ENCODE results near the gene ALPI.
A peak's percentile ranks its signal among the peaks of the same experiment; 100 is the strongest.
"Not testable (repeated sequence)": the region's sequence is repeated elsewhere in the genome, so short reads cannot be mapped to it uniquely, and the experiment has no call there.

ALPI gene

GRCh38 chr2:232441922-232442321 lies 14.0 kb upstream of the ALPI start:
- not testable (repeated sequence) for DNase-seq (ENCODE audit: low read depth in 2 of 2)

DNA sequence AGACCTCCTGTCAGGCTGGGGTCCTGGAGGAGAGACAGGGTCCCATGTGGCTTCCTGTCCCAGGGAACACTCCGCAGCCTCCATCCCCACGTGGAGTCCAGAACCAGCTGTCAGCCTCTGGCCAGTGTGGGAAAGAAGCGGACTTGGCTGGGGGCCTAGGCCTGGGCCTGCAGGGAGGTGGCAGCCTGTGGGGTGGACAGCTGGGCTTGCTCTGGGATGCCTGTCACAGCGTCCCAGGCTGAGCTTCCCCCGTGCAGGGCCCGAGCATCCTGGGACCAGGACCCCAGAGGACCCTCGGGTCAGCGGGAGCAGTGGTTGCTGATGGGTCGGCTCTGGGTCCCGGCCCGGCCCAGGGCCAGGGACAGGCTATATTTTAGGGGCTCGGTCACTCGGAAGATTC lies 13.5 kb upstream of the ALPI start:
- DNase-seq (ENCODE audit: low read depth in 2 of 2) = not testable (repeated sequence)

- not testable (repeated sequence) for DNase-seq (ENCODE audit: low read depth in 2 of 2)
Measured at GRCh38 chr2:232443047-232443446, 12.9 kb upstream of the ALPI start.

GRCh38 chr2:232443669-232444408 lies 12.1 kb upstream of the ALPI start:
- DNase-seq (ENCODE audit: low read depth in 2 of 2) = not testable (repeated sequence)

GRCh38 chr2:232444409-232445148 lies 11.4 kb upstream of the ALPI start:
- DNase-seq (ENCODE audit: low read depth in 2 of 2) = peak; percentile 17 to 53

DNA sequence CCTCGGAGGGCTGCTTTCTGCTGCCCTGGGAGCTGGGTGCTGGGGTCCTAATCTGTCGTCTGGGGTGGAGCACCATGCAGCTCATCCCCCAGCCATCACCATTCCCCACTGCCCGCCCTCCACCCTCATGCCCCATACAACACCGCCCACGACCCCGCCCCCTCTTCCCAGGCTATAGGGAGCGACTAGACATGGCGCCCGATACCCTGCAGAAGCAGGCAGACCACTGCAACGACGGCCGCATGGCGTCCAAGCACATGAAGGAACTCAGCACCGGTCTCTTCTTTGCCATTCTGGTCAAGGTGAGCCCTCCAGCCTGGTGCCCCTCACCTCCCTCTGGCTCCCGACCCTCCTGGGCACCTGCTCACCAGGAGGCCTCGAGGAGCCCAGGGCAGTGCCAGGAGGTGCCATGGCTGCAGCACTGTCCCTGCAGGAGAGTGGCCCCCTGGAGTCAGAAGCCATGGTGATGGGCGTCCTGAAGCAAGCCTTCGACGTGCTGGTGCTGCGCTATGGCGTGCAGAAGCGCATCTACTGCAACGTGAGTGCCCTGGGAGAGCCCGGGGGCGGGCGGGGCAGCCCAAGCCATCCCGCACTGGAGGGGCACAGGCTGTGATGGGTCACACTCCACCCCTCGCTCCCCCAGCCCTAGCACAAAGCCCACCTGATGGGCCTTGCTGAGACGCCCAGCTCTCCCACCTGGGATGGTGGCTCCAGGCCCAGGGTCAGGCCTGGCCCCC lies 10.6 kb upstream of the ALPI start:
- not testable (repeated sequence) for DNase-seq (ENCODE audit: low read depth in 2 of 2)

GRCh38 chr2:232446266-232446777 lies 9.6 kb upstream of the ALPI start:
- not testable (repeated sequence) for DNase-seq (ENCODE audit: low read depth in 2 of 2)

DNA sequence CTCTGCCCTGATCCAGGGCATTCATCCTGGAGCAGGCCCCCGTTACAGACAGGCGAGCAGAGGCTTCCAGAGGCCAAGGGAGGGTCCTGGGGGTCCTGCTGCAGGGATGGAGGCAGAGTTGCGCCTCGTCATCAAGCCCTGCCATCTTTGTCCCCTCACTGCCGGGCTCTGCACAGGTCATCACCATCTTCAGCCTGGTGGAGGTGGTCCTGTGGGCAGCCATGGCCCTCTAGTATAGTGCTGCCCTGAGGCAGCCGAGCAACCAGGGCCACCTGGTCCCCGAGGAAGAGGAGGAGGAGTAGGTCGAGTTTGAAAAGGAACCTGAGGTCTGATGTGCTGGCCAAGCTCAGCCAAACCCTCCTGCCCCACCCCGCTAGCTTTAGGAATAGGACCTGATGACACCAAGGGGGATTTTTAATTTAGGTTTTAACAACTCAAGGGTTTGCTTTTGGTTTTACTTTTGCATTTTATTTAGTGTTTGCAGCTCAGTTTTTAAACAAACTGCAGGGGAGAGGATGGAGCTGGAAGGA lies 8.8 kb upstream of the ALPI start:
- no peak for DNase-seq (ENCODE audit: low read depth in 2 of 2)

- DNase-seq (ENCODE audit: low read depth in 2 of 2) = no peak
Measured at GRCh38 chr2:232447638-232448303, 8.2 kb upstream of the ALPI start.

DNA sequence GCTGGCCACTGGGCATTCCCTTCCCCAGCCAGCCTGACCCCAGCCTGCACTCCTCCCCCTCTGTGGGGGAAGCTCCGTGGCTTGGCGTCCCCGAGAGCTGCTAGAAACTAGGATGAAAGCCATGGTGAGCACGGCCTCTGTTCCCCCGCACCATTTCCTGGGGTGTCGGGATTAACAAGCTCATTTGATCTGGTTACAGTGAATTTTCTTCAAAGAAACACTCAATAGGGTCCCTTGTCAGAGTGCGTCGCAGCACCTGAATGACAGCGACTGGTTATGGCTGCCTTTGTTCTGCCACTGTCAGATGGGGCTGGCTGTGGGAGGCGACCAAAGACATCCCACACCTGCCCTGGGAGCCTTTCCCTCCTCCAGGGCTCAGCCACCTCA lies 7.7 kb upstream of the ALPI start:
- DNase-seq (ENCODE audit: low read depth in 2 of 2) = no peak

DNA sequence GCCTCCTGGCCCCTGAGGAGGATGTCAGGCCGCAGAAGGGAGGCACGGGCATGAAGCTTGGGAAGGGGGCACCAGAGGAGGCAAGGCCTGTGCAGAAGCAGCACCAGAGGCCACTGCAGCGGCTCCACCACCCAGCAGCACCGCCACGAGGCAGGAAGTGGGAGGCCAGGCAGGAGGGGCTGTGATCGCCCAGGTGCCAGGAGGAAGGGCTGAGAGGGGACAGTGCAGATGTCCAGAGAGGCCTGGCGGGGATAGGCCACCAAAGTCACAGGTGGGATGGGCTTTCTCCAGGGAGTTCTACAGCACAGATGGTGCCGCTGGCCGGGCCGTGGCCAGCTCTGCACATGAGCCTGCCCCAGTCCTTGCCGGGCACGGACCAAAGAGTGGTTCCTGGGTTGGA lies 6.0 kb upstream of the ALPI start:
- no peak for DNase-seq (ENCODE audit: low read depth in 2 of 2)

DNA sequence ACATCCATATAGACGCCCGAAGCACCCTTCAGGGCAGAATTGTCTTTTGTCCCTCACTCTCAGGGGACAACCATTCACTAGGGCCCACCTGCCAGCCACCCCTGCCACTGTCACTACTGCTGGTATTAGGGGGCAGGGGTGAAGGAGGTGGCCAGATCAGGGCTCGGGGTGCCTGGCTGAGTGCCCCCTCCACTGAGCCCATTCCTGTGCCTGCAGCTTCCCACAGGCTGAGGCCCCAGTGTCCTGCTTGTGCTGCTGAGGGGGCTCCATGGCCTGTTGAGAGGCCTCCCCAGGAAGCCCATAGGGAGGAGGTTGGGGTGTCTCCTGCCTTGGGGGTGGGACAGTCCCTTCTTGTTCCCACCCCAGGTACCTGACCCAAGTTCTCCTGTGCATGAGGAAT lies 4.3 kb upstream of the ALPI start:
- DNase-seq (ENCODE audit: low read depth in 2 of 2) = not testable (repeated sequence)

DNA sequence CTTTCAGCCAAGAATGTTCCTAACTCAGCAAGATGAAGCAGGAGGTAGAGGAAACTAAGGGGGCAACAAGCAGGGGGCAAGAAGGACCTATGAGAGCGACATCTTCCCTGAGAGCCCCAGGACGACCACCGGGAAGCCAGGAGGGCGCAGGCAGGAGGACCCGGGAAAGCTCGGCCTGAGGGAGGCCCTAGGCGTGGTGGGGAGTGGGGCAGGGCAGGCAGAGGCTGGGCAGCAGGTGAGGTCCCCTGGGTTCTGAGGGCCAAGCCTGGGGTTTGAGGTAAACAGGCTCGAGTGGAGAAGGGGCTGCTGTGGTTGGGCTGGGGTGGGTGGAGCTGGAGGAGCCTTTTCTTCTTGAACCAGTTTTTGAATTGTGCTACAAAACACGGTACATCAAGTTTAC lies 1.3 kb upstream of the ALPI start:
- no peak for DNase-seq (ENCODE audit: low read depth in 2 of 2)

DNA sequence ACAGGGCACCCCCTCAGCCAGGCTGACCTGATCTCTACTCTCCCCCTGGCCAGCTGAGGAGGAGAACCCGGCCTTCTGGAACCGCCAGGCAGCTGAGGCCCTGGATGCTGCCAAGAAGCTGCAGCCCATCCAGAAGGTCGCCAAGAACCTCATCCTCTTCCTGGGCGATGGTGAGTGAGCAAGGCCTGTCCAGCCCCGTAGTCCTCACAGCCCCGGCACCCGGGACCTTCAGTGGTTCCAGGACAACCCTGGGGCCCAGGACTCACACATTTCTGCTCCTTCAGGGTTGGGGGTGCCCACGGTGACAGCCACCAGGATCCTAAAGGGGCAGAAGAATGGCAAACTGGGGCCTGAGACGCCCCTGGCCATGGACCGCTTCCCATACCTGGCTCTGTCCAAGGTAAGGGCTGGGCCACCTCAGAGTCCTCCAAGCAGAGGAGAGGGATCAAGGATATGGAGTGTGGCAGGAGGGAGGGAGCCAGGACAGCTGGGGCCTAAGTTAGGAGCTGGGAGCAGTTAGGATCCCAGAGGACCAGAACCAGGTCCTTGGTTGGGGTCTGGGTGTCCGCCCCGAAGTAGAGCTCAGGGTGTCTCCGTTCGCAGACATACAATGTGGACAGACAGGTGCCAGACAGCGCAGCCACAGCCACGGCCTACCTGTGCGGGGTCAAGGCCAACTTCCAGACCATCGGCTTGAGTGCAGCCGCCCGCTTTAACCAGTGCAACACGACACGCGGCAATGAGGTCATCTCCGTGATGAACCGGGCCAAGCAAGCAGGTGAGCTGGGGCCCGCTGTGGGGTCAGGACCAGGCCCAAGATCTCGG lies 555 bp downstream of the ALPI start:
- DNase-seq (ENCODE audit: low read depth in 2 of 2) = no peak

GRCh38 chr2:232457121-232458011 lies 1.4 kb downstream of the ALPI start:
- no peak for DNase-seq (ENCODE audit: low read depth in 2 of 2)

GRCh38 chr2:232458051-232458660 lies 2.2 kb downstream of the ALPI start:
- DNase-seq (ENCODE audit: low read depth in 2 of 2) = no peak

DNA sequence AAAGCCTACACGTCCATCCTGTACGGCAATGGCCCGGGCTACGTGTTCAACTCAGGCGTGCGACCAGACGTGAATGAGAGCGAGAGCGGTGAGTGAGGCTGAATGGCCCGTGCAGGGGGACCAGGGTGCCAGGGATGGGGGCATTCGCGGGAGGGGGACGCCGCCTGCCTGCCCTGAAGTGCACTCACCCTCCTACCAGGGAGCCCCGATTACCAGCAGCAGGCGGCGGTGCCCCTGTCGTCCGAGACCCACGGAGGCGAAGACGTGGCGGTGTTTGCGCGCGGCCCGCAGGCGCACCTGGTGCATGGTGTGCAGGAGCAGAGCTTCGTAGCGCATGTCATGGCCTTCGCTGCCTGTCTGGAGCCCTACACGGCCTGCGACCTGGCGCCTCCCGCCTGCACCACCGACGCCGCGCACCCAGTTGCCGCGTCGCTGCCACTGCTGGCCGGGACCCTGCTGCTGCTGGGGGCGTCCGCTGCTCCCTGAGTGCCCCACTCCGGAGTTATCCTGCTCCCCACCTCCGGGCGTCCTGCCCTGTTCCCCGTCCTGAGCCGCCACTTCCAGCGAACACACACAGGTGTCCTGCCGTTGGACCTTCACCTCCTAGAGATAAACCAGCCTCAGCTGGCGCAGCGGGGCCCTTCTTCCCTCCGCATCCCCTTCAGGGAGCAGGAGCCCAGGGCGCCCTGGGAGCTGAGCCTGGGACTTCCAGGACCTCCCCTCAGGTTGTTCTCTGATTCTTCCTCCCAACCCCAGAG lies 2.9 kb downstream of the ALPI start:
- no peak for DNase-seq (ENCODE audit: low read depth in 2 of 2)

DNA sequence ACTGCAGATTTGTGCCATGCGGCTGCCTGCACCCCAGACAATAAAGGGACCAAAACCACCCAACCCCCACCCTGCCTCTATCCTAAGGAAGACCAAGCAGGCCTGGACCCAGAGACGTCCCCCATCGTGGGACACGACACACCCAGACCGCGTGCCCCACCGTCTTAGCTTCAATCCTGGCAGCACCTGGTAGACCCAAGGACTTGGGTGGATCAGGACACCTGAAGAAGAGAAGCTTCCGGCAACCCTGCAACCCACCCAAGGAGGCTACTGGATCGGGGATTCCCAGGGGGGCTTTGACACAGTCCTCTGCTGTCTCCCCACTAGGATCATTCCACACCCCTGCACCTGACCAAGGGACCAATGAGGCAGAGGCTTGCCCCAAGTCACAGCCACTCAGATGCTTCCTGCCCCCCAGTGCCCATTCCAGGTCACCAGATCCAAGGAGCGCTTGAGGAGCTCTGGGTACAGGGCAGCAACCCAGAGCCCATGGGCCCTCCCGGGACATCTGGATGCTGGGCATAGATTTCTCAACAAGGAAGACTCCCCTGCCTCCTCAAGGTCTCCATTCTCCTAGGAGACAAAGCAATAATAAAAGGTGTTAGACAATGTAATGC lies 3.6 kb downstream of the ALPI start:
- no peak for DNase-seq (ENCODE audit: low read depth in 2 of 2)

Data from stimulated activated CD4-positive, alpha-beta T cell treated with anti-CD3 and anti-CD28 coated beads, Interleukin-1b, Interleukin-23, amount 100 ng/mL, for 1 hour (primary cell).